ENCODE measurements around the gene RTL10. TPM values are rescaled to one million over a fixed set of nuclear protein-coding genes. Genes with fewer than 3 reads are reported as not detected.

The RTL10 gene
- polyA plus RNA-seq, 1 of the 3 experiments (the other 2 are of a cell fraction): 7.8 TPM

DNA sequence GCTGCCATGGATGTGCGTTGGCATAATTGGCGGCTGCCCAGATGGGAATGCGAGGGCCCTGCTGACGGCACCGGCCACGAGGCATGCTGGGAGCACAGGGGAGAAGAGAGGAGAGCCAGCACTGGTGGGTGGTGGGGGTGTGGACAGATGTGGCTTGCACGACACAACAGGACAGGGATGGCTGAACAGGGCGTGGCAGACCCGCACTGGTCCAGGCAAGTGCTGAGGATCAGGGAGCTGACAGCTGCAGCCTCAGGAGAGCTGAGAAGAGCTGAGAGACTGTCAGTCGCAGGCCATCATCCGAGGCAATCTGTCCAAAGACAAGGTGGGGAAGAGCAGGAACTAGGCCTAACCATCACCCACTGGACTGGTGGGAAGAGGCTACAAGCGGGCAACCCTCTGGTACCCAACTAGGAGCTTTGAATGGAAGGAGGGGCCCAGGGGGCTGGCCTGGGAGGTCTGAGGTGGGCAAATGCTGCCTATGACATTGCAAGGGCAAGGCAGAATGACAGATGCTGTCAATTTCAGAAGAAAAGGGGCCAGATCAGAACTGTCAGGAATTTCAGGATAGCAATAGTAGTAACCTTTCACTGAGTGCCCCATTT lies 2.4 kb downstream of the RTL10 start:
- Histone ChIP-seq H3K4me1 (ENCODE audit: control insufficient read depth in 1 of 2, insufficient read depth in 2 of 2, low read depth in 1 of 2, low read length in 1 of 2) (peaks cover 18 to 24% of the 10 kb centered on the region in 2 experiments; a peak in 3 of 4 replicates), H3K9ac (0 out of 2 replicates have a peak overlapping the region, but pooled peaks have one; percentile 93), H3K27me3 (ENCODE audit: insufficient read depth) (no peaks in the 10 kb centered on the region), H3K27ac (ENCODE audit: low read depth in 2 of 2, low read length in 1 of 2) (no peak overlapping the region), H3K4me2 (peak overlapping the region; percentile 95), H3F3A (replicated peaks; ENCODE audit: insufficient read depth) (peaks cover 22% of the 10 kb centered on the region), H2AFZ (ENCODE audit: low read depth) (no peak overlapping the region), H3K9me2 (no peaks in the 10 kb centered on the region), H3K9me3 (no peaks in the 10 kb centered on the region), H3K79me2 (ENCODE audit: insufficient read depth) (peaks cover 92% of the 10 kb centered on the region), H3K36me3 (replicated peaks in 1 of 2; ENCODE audit: control insufficient read depth in 1 of 2, insufficient read depth in 2 of 2, low read length in 1 of 2) (peaks cover 19 to 23% of the 10 kb centered on the region in 2 experiments), H3K4me3 (ENCODE audit: low read depth in 2 of 2, low read length in 1 of 2) (peak overlapping the region in 1 of 2 experiments; percentile 96; a peak in 1 of 4 replicates), H4K20me1 (ENCODE audit: insufficient read depth) (peaks cover 28% of the 10 kb centered on the region; the same call in 1 of the 2 replicates)
- no peak for DNase-seq
- TF ChIP-seq RCOR1 (IDR thresholded peaks at IDR 0.05; ENCODE audit: low read length) (no peak), FOSL2 (IDR thresholded peaks at IDR 0.05; ENCODE audit: borderline replicate concordance, low read depth) (no peak), JUND (IDR thresholded peaks at IDR 0.05) (no peak), SMC3 (IDR thresholded peaks at IDR 0.05; ENCODE audit: low read depth, low read length) (no peak), NRF1 (IDR thresholded peaks at IDR 0.05; ENCODE audit: low read depth, low read length) (no peak), GATA2 (CRISPR knock-in tag; IDR thresholded peaks at IDR 0.05) (no peak), TEAD4 (IDR thresholded peaks at IDR 0.05; ENCODE audit: borderline replicate concordance, insufficient read depth) (no peak), PBX3 (IDR thresholded peaks at IDR 0.05) (no peak), POLR2AphosphoS5 (IDR thresholded peaks at IDR 0.05; ENCODE audit: low read depth, low read length) (no peak), ZBTB33 (IDR thresholded peaks at IDR 0.05; ENCODE audit: borderline replicate concordance, low read depth) (no peak), TAF1 (IDR thresholded peaks at IDR 0.05; ENCODE audit: borderline replicate concordance, low read depth, low read length) (no peak)
- TF ChIP-seq, protein P1, sequence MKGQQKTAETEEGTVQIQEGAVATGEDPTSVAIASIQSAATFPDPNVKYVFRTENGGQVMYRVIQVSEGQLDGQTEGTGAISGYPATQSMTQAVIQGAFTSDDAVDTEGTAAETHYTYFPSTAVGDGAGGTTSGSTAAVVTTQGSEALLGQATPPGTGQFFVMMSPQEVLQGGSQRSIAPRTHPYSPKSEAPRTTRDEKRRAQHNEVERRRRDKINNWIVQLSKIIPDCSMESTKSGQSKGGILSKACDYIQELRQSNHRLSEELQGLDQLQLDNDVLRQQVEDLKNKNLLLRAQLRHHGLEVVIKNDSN (IDR thresholded peaks at IDR 0.05; ENCODE audit: borderline replicate concordance, low read depth): no peak
- TF ChIP-seq, protein P2, sequence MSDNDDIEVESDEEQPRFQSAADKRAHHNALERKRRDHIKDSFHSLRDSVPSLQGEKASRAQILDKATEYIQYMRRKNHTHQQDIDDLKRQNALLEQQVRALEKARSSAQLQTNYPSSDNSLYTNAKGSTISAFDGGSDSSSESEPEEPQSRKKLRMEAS (IDR thresholded peaks at IDR 0.05; ENCODE audit: low read depth): no peak
- TF ChIP-seq, protein P3, sequence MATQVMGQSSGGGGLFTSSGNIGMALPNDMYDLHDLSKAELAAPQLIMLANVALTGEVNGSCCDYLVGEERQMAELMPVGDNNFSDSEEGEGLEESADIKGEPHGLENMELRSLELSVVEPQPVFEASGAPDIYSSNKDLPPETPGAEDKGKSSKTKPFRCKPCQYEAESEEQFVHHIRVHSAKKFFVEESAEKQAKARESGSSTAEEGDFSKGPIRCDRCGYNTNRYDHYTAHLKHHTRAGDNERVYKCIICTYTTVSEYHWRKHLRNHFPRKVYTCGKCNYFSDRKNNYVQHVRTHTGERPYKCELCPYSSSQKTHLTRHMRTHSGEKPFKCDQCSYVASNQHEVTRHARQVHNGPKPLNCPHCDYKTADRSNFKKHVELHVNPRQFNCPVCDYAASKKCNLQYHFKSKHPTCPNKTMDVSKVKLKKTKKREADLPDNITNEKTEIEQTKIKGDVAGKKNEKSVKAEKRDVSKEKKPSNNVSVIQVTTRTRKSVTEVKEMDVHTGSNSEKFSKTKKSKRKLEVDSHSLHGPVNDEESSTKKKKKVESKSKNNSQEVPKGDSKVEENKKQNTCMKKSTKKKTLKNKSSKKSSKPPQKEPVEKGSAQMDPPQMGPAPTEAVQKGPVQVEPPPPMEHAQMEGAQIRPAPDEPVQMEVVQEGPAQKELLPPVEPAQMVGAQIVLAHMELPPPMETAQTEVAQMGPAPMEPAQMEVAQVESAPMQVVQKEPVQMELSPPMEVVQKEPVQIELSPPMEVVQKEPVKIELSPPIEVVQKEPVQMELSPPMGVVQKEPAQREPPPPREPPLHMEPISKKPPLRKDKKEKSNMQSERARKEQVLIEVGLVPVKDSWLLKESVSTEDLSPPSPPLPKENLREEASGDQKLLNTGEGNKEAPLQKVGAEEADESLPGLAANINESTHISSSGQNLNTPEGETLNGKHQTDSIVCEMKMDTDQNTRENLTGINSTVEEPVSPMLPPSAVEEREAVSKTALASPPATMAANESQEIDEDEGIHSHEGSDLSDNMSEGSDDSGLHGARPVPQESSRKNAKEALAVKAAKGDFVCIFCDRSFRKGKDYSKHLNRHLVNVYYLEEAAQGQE (IDR thresholded peaks at IDR 0.05; ENCODE audit: low read depth, low read length): no peak
- WGBS (ENCODE audit: low lambda C conversion rate): 97% methylated on average over 6 of the region's 12 CpGs
- CTCF ChIA-PET: interaction anchor here (1.3 to 2.5 kb wide), 2 partner anchors 58 to 122 kb away, joined by 4 to 20 read pairs; no protein-coding TSS in a partner anchor
- POLR2A ChIA-PET: no interaction called here
